HEK293 (cell line): Measurements from ENCODE around the gene IFRD2.

ENCODE experiments used
- CTCF ChIA-PET: fragments of 350-600 bp; formaldehyde crosslinking; extraction: SDS; loops from one replicate; lab custom pipeline; 2021; ENCODE audit warnings: antibody characterized with exemption; lab: Yijun Ruan, JAX
- POLR2A ChIA-PET: fragments of 300-600 bp; formaldehyde crosslinking; extraction: SDS; loops from one replicate; lab custom pipeline; 2020; ENCODE audit warnings: antibody characterized with exemption, inconsistent platforms; lab: Yijun Ruan, JAX
- H3K27ac ChIP-seq: fragments of 200-500 bp; sonication (Bioruptor generic); 2 replicates; pipeline ENCODE4 v1.5.1; 2014; ENCODE audit warnings: low read depth, low read length, control low read depth, inconsistent platforms; ENCODE audit errors: extremely low read depth
- H3K36me3 ChIP-seq, 2 experiments: fragments of 200-500 bp in 1 of 2; sonication (Bioruptor generic) in 1 of 2; 1 replicate in 1 of 2; 2 replicates in 1 of 2; pipeline ENCODE4 v1.5.1; 2014 to 2017; ENCODE audit warnings: inconsistent platforms in 2 of 2, low read length in 2 of 2; ENCODE audit not compliant: control insufficient read depth in 2 of 2, insufficient read depth in 1 of 2
- H3K4me1 ChIP-seq: fragments of 200-500 bp; sonication (Bioruptor generic); 2 replicates; pipeline ENCODE4 v1.5.1; 2014; ENCODE audit warnings: mild to moderate bottlenecking, low read length, inconsistent platforms; ENCODE audit not compliant: control insufficient read depth, insufficient read depth
- H3K4me3 ChIP-seq: 2 replicates; pipeline ENCODE4 v1.5.1; 2011; ENCODE audit warnings: low read depth, mild to moderate bottlenecking, control low read depth, low read length, moderate library complexity
- H3K9me3 ChIP-seq: fragments of 200-500 bp; sonication (Bioruptor generic); 2 replicates; pipeline ENCODE4 v1.5.1; 2014; ENCODE audit warnings: low read depth, low read length, inconsistent platforms; ENCODE audit not compliant: control insufficient read depth, insufficient read depth
- CTCF ChIP-seq: fragments of 450-650 bp; formaldehyde crosslinking; IDR thresholded peaks from 2 replicates; pipeline ENCODE4 v1.5.1; 2016; ENCODE audit warnings: missing biosample characterization, missing genetic modification characterization
- FEZF1 ChIP-seq: fragments of 450-650 bp; formaldehyde crosslinking; IDR thresholded peaks from 2 replicates; pipeline ENCODE4 v1.5.1; 2016; ENCODE audit warnings: missing biosample characterization, missing genetic modification characterization
- GLIS1 ChIP-seq: fragments of 450-650 bp; formaldehyde crosslinking; IDR thresholded peaks from 2 replicates; pipeline ENCODE4 v1.5.1; 2016; ENCODE audit warnings: missing biosample characterization, missing genetic modification characterization
- HOXC10 ChIP-seq: sonication (generic); formaldehyde crosslinking; IDR thresholded peaks from 2 replicates; pipeline ENCODE4 v1.8.1; 2023; ENCODE audit warnings: mild to moderate bottlenecking, missing genetic modification reagents
- KLF10 ChIP-seq: fragments of 450-650 bp; IDR thresholded peaks from 2 replicates; pipeline ENCODE4 v1.5.1; 2018; ENCODE audit warnings: missing biosample characterization, mild to moderate bottlenecking, missing genetic modification characterization
- KLF16 ChIP-seq: fragments of 450-650 bp; formaldehyde crosslinking; IDR thresholded peaks from 2 replicates; pipeline ENCODE4 v1.5.1; 2017; ENCODE audit warnings: missing biosample characterization, missing genetic modification characterization
- KLF8 ChIP-seq: fragments of 450-650 bp; formaldehyde crosslinking; IDR thresholded peaks from 2 replicates; pipeline ENCODE4 v1.5.1; 2016; ENCODE audit warnings: missing biosample characterization, missing genetic modification characterization
- SCRT2 ChIP-seq: fragments of 450-650 bp; formaldehyde crosslinking; IDR thresholded peaks from 2 replicates; pipeline ENCODE4 v1.5.1; 2016; ENCODE audit warnings: missing biosample characterization, missing genetic modification characterization
- SP2 ChIP-seq: fragments of 450-650 bp; formaldehyde crosslinking; IDR thresholded peaks from 2 replicates; pipeline ENCODE4 v1.5.1; 2016; ENCODE audit warnings: missing biosample characterization, missing genetic modification characterization
- SP3 ChIP-seq: fragments of 450-650 bp; formaldehyde crosslinking; IDR thresholded peaks from 2 replicates; pipeline ENCODE4 v1.5.1; 2016; ENCODE audit warnings: missing biosample characterization, missing genetic modification characterization
- TCF7L2 ChIP-seq: IDR thresholded peaks from 2 replicates; pipeline ENCODE4 v1.6.1; 2011; ENCODE audit warnings: low read depth, mild to moderate bottlenecking, inconsistent platforms, low read length, moderate library complexity, borderline replicate concordance
- ZBTB1 ChIP-seq: fragments of 450-650 bp; formaldehyde crosslinking; IDR thresholded peaks from 2 replicates; pipeline ENCODE4 v1.5.1; 2016; ENCODE audit warnings: missing biosample characterization, missing genetic modification characterization
- ZBTB17 ChIP-seq: fragments of 450-650 bp; formaldehyde crosslinking; IDR thresholded peaks from 2 replicates; pipeline ENCODE4 v1.5.1; 2016; ENCODE audit warnings: missing biosample characterization, missing genetic modification characterization
- ZBTB20 ChIP-seq: fragments of 450-650 bp; formaldehyde crosslinking; IDR thresholded peaks from 2 replicates; pipeline ENCODE4 v1.5.1; 2016; ENCODE audit warnings: missing biosample characterization, missing genetic modification characterization
- ZBTB26 ChIP-seq: fragments of 450-650 bp; formaldehyde crosslinking; optimal IDR thresholded peaks from 2 replicates; pipeline ENCODE3; 2016; ENCODE audit warnings: missing biosample characterization, mild to moderate bottlenecking, missing genetic modification characterization
- ZBTB48 ChIP-seq: fragments of 450-650 bp; formaldehyde crosslinking; IDR thresholded peaks from 2 replicates; pipeline ENCODE4 v1.5.1; 2016; ENCODE audit warnings: missing biosample characterization, missing genetic modification characterization
- ZEB2 ChIP-seq: fragments of 450-650 bp; formaldehyde crosslinking; IDR thresholded peaks from 2 replicates; pipeline ENCODE4 v1.5.1; 2016; ENCODE audit warnings: missing biosample characterization, missing genetic modification characterization
- ZNF10 ChIP-seq: fragments of 450-650 bp; formaldehyde crosslinking; IDR thresholded peaks from 2 replicates; pipeline ENCODE4 v1.5.1; 2017; ENCODE audit warnings: missing biosample characterization, missing genetic modification characterization
- ZNF114 ChIP-seq: fragments of 450-650 bp; formaldehyde crosslinking; IDR thresholded peaks from 2 replicates; pipeline ENCODE4 v1.5.0; 2017; ENCODE audit warnings: missing biosample characterization, missing genetic modification characterization
- ZNF184 ChIP-seq: fragments of 450-650 bp; IDR thresholded peaks from 2 replicates; pipeline ENCODE4 v1.5.1; 2018; ENCODE audit warnings: missing biosample characterization, mild to moderate bottlenecking, missing genetic modification characterization
- ZNF211 ChIP-seq: fragments of 450-650 bp; formaldehyde crosslinking; IDR thresholded peaks from 2 replicates; pipeline ENCODE4 v1.5.1; 2016; ENCODE audit warnings: low read depth, missing biosample characterization, missing genetic modification characterization
- ZNF324 ChIP-seq: fragments of 450-650 bp; formaldehyde crosslinking; IDR thresholded peaks from 2 replicates; pipeline ENCODE4 v1.5.1; 2016; ENCODE audit warnings: missing biosample characterization, missing genetic modification characterization
- ZNF335 ChIP-seq: fragments of 450-650 bp; formaldehyde crosslinking; conservative IDR thresholded peaks from 2 replicates; pipeline ENCODE4 v1.5.1; 2016; ENCODE audit warnings: missing biosample characterization, missing genetic modification characterization
- ZNF341 ChIP-seq: fragments of 450-650 bp; formaldehyde crosslinking; IDR thresholded peaks from 2 replicates; pipeline ENCODE4; 2016; ENCODE audit warnings: low read depth, missing biosample characterization, missing genetic modification characterization
- ZNF366 ChIP-seq: fragments of 450-650 bp; formaldehyde crosslinking; conservative IDR thresholded peaks from 2 replicates; pipeline ENCODE4 v1.5.1; 2016; ENCODE audit warnings: missing biosample characterization, missing genetic modification characterization
- ZNF514 ChIP-seq: fragments of 450-650 bp; formaldehyde crosslinking; IDR thresholded peaks from 2 replicates; pipeline ENCODE4 v1.5.1; 2016; ENCODE audit warnings: missing biosample characterization, missing genetic modification characterization
- ZNF530 ChIP-seq: fragments of 450-650 bp; formaldehyde crosslinking; IDR thresholded peaks from 2 replicates; pipeline ENCODE4 v1.5.1; 2016; ENCODE audit warnings: low read depth, missing biosample characterization, missing genetic modification characterization
- ZNF623 ChIP-seq: fragments of 450-650 bp; formaldehyde crosslinking; IDR thresholded peaks from 2 replicates; pipeline ENCODE4 v1.5.1; 2016; ENCODE audit warnings: missing biosample characterization, missing genetic modification characterization
- ZNF639 ChIP-seq: fragments of 450-650 bp; formaldehyde crosslinking; IDR thresholded peaks from 2 replicates; pipeline ENCODE4 v1.5.1; 2016; ENCODE audit warnings: missing biosample characterization, missing genetic modification characterization
- ZNF692 ChIP-seq: fragments of 450-650 bp; formaldehyde crosslinking; IDR thresholded peaks from 2 replicates; pipeline ENCODE4 v1.5.1; 2016; ENCODE audit warnings: missing biosample characterization, missing genetic modification characterization
- ZNF707 ChIP-seq: fragments of 450-650 bp; formaldehyde crosslinking; IDR thresholded peaks from 2 replicates; pipeline ENCODE4 v1.5.1; 2016; ENCODE audit warnings: missing biosample characterization, missing genetic modification characterization
- ZNF76 ChIP-seq: fragments of 450-650 bp; formaldehyde crosslinking; IDR thresholded peaks from 2 replicates; pipeline ENCODE4; 2016; ENCODE audit warnings: low read depth, missing biosample characterization, missing genetic modification characterization, borderline replicate concordance
- ZSCAN30 ChIP-seq: fragments of 450-650 bp; IDR thresholded peaks from 2 replicates; pipeline ENCODE4 v1.5.1; 2018; ENCODE audit warnings: missing biosample characterization, mild to moderate bottlenecking, missing genetic modification characterization, moderate library complexity
- ZXDB ChIP-seq: fragments of 450-650 bp; formaldehyde crosslinking; IDR thresholded peaks from 2 replicates; pipeline ENCODE4 v1.5.1; 2016; ENCODE audit warnings: missing biosample characterization, missing genetic modification characterization

IFRD2 gene

GRCh38 chr3:50321336-50322114, 29.3 kb upstream of the IFRD2 start:
- Histone ChIP-seq H3K4me1 (peaks cover 7% of the 10 kb centered on the region; the same call in 1 of the 2 replicates), H3K36me3 (peaks cover under 1 to 63% of the 10 kb centered on the region in 2 experiments; a peak in 2 of 3 replicates), H3K27ac (peak overlapping the region; percentile 95), H3K4me3 (peak overlapping the region; percentile 62), H3K9me3 (no peaks in the 10 kb centered on the region)
- ChIA-PET POLR2A (interaction anchor here (0.6 to 3.2 kb wide), 10 partner anchors 10 to 371 kb away, joined by 3 to 17 read pairs (median 4); partner anchors contain the start of genes CYB561D2, HYAL3, IFRD2 and NAA80), CTCF (interaction anchor here (0.5 to 1.7 kb wide), 9 partner anchors 12 to 1494 kb away, joined by 3 to 7 read pairs (median 3); partner anchors contain the start of genes HYAL3 and NAA80)
- TF ChIP-seq SCRT2 (tag by site-specific recombination) = no peak
- TF ChIP-seq ZBTB17 (tag by site-specific recombination) = peak; percentile 60
- no peak for TF ChIP-seq ZNF10 (tag by site-specific recombination)
- no peak for TF ChIP-seq ZNF623 (tag by site-specific recombination)
- peak; percentile 83; the same call in 1 of the 2 replicates for TF ChIP-seq ZNF76 (tag by site-specific recombination)
- TF ChIP-seq ZBTB20 (tag by site-specific recombination) = peak; percentile 34; the same call in 1 of the 2 replicates
- TF ChIP-seq CTCF = peak; percentile 65
- TF ChIP-seq ZSCAN30 = no peak
- TF ChIP-seq ZNF366 (tag by site-specific recombination) = no peak
- TF ChIP-seq ZNF114 (tag by site-specific recombination) = no peak
- no peak for TF ChIP-seq TCF7L2
- 0 out of 2 replicates have a peak, but pooled peaks have one; percentile 12 for TF ChIP-seq ZNF184
- TF ChIP-seq KLF16 = peak; percentile 66; the same call in 1 of the 2 replicates
- no peak for TF ChIP-seq ZBTB1 (tag by site-specific recombination)
- no peak for TF ChIP-seq ZNF707
- peak; percentile 57 for TF ChIP-seq SP2 (tag by site-specific recombination)
- peak; percentile 40 for TF ChIP-seq ZBTB26 (tag by site-specific recombination)
- TF ChIP-seq ZBTB48 = no peak
- peak; percentile 28 for TF ChIP-seq ZNF335 (tag by site-specific recombination)
- no peak for TF ChIP-seq ZNF211
- no peak for TF ChIP-seq ZNF530
- TF ChIP-seq ZEB2 (tag by site-specific recombination) = peak; percentile 53; the same call in 1 of the 2 replicates
- TF ChIP-seq HOXC10 = no peak
- TF ChIP-seq SP3 (tag by site-specific recombination) = peak; percentile 86
- no peak for TF ChIP-seq ZNF341 (tag by site-specific recombination)
- peak; percentile 81 for TF ChIP-seq FEZF1
- TF ChIP-seq KLF10 = no peak; the same call in 1 of the 2 replicates
- TF ChIP-seq ZNF692 (tag by site-specific recombination) = peak; percentile 100
- peak; percentile 50; the same call in 1 of the 2 replicates for TF ChIP-seq ZXDB (tag by site-specific recombination)
- no peak for TF ChIP-seq ZNF514 (tag by site-specific recombination)
- TF ChIP-seq KLF8 (tag by site-specific recombination) = peak; percentile 84
- peak; percentile 76; the same call in 1 of the 2 replicates for TF ChIP-seq ZNF324 (tag by site-specific recombination)
- peak; percentile 68; the same call in 1 of the 2 replicates for TF ChIP-seq ZNF639 (tag by site-specific recombination)
- peak; percentile 54; the same call in 1 of the 2 replicates for TF ChIP-seq GLIS1 (tag by site-specific recombination)
